Measurements from ENCODE around the gene PTS. TPM values are rescaled to one million over a fixed set of nuclear protein-coding genes. Genes with fewer than 3 reads are reported as not detected.
A peak's percentile ranks its signal among the peaks of the same experiment; 100 is the strongest.

PTS gene
- total RNA-seq, 2 donors from 2014 or later, result 20.1 to 25.7 TPM

GRCh38 chr11:112260490-112260889, 34.3 kb downstream of the PTS start, which contains the start of gene PLET1:
TSS of gene PLET1 (minus strand) at chr11:112260860. CDS start at chr11:112260589, 271 bp downstream.
- Histone ChIP-seq H3K9me3 (no peaks in the 10 kb centered on the region), H3K4me1 (no peaks in the 10 kb centered on the region), H3K36me3 (replicated peaks in 1 of 2; ENCODE audit: insufficient read depth in 1 of 2, low read depth in 2 of 2) (no peaks in the 10 kb centered on the region), H3K27me3 (no peaks in the 10 kb centered on the region), H3K27ac (no peak within 1 kb of the TSS), H3K4me3 (no peak within 1 kb of the TSS)
- TF ChIP-seq CTCF (IDR thresholded peaks at IDR 0.05) (no peak), POLR2A (IDR thresholded peaks at IDR 0.05) (no peak)
- DNase-seq (no peak), ATAC-seq (no peak)
- 94 to 98% methylated on average over 2 of the region's 2 CpGs for WGBS, 2 donors
- intact Hi-C loops (cut with DNase I), result no loop called here

GRCh38 chr11:112265659-112266409, 39.6 kb downstream of the PTS start:
- TF ChIP-seq CTCF (IDR thresholded peaks at IDR 0.05) (no peak), POLR2A (IDR thresholded peaks at IDR 0.05) (no peak)
- no peak overlapping the region for H3K4me3 ChIP-seq
- H3K27ac ChIP-seq, result no peak overlapping the region
- H3K4me1 ChIP-seq, result peaks cover 2% of the 10 kb centered on the region
- WGBS, 2 donors, result 66 to 70% methylated on average over 11 of the region's 11 CpGs
- DNase-seq (no peak), ATAC-seq (peak; percentile 38)
- H3K27me3 ChIP-seq, result no peaks in the 10 kb centered on the region
- no peaks in the 10 kb centered on the region for H3K36me3 ChIP-seq (replicated peaks in 1 of 2; ENCODE audit: insufficient read depth in 1 of 2, low read depth in 2 of 2)
- no peaks in the 10 kb centered on the region for H3K9me3 ChIP-seq
- intact Hi-C loops (cut with DNase I), result no loop called here

GRCh38 chr11:112266410-112266778, 40.2 kb downstream of the PTS start:
- Histone ChIP-seq H3K36me3 (replicated peaks in 1 of 2; ENCODE audit: insufficient read depth in 1 of 2, low read depth in 2 of 2) (no peaks in the 10 kb centered on the region), H3K4me1 (peaks cover 8% of the 10 kb centered on the region), H3K27ac (no peak overlapping the region), H3K4me3 (no peak overlapping the region), H3K27me3 (no peaks in the 10 kb centered on the region), H3K9me3 (no peaks in the 10 kb centered on the region)
- no peak for TF ChIP-seq CTCF (IDR thresholded peaks at IDR 0.05)
- TF ChIP-seq POLR2A (IDR thresholded peaks at IDR 0.05), result no peak
- ATAC-seq, result no peak
- intact Hi-C loops (cut with DNase I), result no loop called here
- WGBS, 2 donors, result 72 to 83% methylated on average over 3 of the region's 3 CpGs
- DNase-seq, result no peak

- Histone ChIP-seq H3K9me3 (no peaks in the 10 kb centered on the region), H3K27ac (no peak overlapping the region), H3K4me3 (no peak overlapping the region), H3K4me1 (peaks cover 9% of the 10 kb centered on the region), H3K27me3 (no peaks in the 10 kb centered on the region), H3K36me3 (replicated peaks in 1 of 2; ENCODE audit: insufficient read depth in 1 of 2, low read depth in 2 of 2) (no peaks in the 10 kb centered on the region)
- DNase-seq (no peak), ATAC-seq (no peak)
- 34 to 46% methylated on average over 5 of the region's 5 CpGs for WGBS, 2 donors
- intact Hi-C loops (cut with DNase I), result no loop called here
- TF ChIP-seq POLR2A (IDR thresholded peaks at IDR 0.05) (no peak), CTCF (IDR thresholded peaks at IDR 0.05) (no peak)
These were observed 41.0 kb downstream of the PTS start for GRCh38 chr11:112267188-112267591.

GRCh38 chr11:112268406-112268805, 42.2 kb downstream of the PTS start:
- intact Hi-C loops (cut with DNase I), result no loop called here
- no peaks in the 10 kb centered on the region for H3K27me3 ChIP-seq

More at GRCh38 chr11:112268406-112268805, 42.2 kb downstream of the PTS start:
- H3K4me1 ChIP-seq, result peaks cover 9% of the 10 kb centered on the region
- DNase-seq (no peak), ATAC-seq (no peak)
- no peaks in the 10 kb centered on the region for H3K36me3 ChIP-seq (replicated peaks in 1 of 2; ENCODE audit: insufficient read depth in 1 of 2, low read depth in 2 of 2)
- no peaks in the 10 kb centered on the region for H3K9me3 ChIP-seq
- no peak overlapping the region for H3K4me3 ChIP-seq
- 76 to 77% methylated on average over 5 of the region's 5 CpGs for WGBS, 2 donors
- TF ChIP-seq CTCF (IDR thresholded peaks at IDR 0.05) (no peak), POLR2A (IDR thresholded peaks at IDR 0.05) (no peak)
- H3K27ac ChIP-seq, result peak overlapping the region in 1 of 4 donors; percentile 10
